NB4 (cell line): ENCODE results near the gene LRBA.

Experiments used
- MYC ChIP-seq: IDR thresholded peaks from 2 replicates; pipeline ENCODE4 v1.6.1; 2011; ENCODE audit warnings: low read depth, low read length
- POLR2A ChIP-seq: IDR thresholded peaks from 2 replicates; pipeline ENCODE4 v1.6.1; 2011; ENCODE audit warnings: mild to moderate bottlenecking; ENCODE audit not compliant: insufficient read length; ENCODE audit errors: extremely low read depth
- TF ChIP-seq, protein P1 (sequence below): IDR thresholded peaks from one replicate; pipeline ENCODE4 v1.5.1; 2012; ENCODE audit warnings: low read depth, low read length

DNA sequence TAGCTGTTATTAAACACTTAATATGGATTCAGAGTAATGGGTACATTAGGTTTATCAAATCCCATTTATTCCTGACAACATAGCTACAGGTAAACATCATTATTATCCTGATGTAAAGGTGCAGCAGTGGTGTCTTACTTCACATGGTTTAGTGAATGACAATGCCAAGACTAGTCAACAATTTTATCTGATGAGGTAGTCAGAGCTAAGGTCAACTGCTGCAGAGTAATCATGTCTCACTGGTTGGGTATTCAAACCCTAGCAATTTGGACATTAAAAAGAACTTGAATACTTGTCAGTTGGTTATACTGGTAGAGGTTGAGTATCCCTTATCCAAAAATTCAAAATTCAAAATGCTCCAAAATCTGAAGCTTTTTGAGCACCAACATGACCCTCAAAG, 315.5 kb downstream of the LRBA start:
- TF ChIP-seq, protein P1, sequence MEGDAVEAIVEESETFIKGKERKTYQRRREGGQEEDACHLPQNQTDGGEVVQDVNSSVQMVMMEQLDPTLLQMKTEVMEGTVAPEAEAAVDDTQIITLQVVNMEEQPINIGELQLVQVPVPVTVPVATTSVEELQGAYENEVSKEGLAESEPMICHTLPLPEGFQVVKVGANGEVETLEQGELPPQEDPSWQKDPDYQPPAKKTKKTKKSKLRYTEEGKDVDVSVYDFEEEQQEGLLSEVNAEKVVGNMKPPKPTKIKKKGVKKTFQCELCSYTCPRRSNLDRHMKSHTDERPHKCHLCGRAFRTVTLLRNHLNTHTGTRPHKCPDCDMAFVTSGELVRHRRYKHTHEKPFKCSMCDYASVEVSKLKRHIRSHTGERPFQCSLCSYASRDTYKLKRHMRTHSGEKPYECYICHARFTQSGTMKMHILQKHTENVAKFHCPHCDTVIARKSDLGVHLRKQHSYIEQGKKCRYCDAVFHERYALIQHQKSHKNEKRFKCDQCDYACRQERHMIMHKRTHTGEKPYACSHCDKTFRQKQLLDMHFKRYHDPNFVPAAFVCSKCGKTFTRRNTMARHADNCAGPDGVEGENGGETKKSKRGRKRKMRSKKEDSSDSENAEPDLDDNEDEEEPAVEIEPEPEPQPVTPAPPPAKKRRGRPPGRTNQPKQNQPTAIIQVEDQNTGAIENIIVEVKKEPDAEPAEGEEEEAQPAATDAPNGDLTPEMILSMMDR = no peak
- TF ChIP-seq POLR2A = no peak
- TF ChIP-seq MYC = no peak
